ENCODE data around the gene PCBP3. TPM values are rescaled to one million over a fixed set of nuclear protein-coding genes. Genes with fewer than 3 reads are reported as not detected.

The PCBP3 gene
- polyA plus RNA-seq, 1 donor from 2014 or later, result 1.7 TPM

DNA sequence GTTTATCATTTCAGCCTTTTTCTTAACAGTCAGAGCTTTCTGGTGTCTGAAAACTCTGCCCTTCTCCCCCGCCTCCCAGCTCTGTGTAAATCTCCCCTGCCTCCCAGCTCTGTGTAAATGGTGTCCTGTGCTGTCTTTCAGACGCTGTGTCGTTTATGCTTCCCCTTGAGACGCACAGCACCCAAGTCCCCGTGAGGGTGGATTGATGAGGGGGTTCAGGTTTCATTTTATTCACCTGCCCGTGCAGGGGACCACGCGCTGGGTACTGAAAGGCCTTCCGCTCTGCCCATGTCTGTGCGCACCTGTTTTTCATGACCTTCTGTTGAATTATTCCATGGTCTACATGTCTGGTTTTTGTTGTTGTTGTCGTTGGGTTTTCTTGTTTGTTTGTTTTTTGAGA lies 229.9 kb downstream of the PCBP3 start:
- TF ChIP-seq SMC3 (conservative IDR thresholded peaks at IDR 0.05; ENCODE audit: poor library complexity), result no peak
- TF ChIP-seq EZH2 (IDR thresholded peaks at IDR 0.05; ENCODE audit: borderline replicate concordance, insufficient read depth, low read length, poor library complexity, severe bottlenecking), result no peak
- TF ChIP-seq EP300 (conservative IDR thresholded peaks at IDR 0.05; ENCODE audit: poor library complexity, severe bottlenecking), result no peak
- TF ChIP-seq RAD21 (conservative IDR thresholded peaks at IDR 0.05), result no peak
- TF ChIP-seq, protein P1, sequence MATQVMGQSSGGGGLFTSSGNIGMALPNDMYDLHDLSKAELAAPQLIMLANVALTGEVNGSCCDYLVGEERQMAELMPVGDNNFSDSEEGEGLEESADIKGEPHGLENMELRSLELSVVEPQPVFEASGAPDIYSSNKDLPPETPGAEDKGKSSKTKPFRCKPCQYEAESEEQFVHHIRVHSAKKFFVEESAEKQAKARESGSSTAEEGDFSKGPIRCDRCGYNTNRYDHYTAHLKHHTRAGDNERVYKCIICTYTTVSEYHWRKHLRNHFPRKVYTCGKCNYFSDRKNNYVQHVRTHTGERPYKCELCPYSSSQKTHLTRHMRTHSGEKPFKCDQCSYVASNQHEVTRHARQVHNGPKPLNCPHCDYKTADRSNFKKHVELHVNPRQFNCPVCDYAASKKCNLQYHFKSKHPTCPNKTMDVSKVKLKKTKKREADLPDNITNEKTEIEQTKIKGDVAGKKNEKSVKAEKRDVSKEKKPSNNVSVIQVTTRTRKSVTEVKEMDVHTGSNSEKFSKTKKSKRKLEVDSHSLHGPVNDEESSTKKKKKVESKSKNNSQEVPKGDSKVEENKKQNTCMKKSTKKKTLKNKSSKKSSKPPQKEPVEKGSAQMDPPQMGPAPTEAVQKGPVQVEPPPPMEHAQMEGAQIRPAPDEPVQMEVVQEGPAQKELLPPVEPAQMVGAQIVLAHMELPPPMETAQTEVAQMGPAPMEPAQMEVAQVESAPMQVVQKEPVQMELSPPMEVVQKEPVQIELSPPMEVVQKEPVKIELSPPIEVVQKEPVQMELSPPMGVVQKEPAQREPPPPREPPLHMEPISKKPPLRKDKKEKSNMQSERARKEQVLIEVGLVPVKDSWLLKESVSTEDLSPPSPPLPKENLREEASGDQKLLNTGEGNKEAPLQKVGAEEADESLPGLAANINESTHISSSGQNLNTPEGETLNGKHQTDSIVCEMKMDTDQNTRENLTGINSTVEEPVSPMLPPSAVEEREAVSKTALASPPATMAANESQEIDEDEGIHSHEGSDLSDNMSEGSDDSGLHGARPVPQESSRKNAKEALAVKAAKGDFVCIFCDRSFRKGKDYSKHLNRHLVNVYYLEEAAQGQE (IDR thresholded peaks at IDR 0.05; ENCODE audit: borderline replicate concordance), result no peak
- TF ChIP-seq, protein P2, sequence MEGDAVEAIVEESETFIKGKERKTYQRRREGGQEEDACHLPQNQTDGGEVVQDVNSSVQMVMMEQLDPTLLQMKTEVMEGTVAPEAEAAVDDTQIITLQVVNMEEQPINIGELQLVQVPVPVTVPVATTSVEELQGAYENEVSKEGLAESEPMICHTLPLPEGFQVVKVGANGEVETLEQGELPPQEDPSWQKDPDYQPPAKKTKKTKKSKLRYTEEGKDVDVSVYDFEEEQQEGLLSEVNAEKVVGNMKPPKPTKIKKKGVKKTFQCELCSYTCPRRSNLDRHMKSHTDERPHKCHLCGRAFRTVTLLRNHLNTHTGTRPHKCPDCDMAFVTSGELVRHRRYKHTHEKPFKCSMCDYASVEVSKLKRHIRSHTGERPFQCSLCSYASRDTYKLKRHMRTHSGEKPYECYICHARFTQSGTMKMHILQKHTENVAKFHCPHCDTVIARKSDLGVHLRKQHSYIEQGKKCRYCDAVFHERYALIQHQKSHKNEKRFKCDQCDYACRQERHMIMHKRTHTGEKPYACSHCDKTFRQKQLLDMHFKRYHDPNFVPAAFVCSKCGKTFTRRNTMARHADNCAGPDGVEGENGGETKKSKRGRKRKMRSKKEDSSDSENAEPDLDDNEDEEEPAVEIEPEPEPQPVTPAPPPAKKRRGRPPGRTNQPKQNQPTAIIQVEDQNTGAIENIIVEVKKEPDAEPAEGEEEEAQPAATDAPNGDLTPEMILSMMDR (IDR thresholded peaks at IDR 0.05; ENCODE audit: poor library complexity, severe bottlenecking), result no peak
- no peak for TF ChIP-seq POLR2AphosphoS5 (IDR thresholded peaks at IDR 0.05)
- no peak for TF ChIP-seq TAF1 (IDR thresholded peaks at IDR 0.05; ENCODE audit: low read depth)
- TF ChIP-seq MXI1 (conservative IDR thresholded peaks at IDR 0.05; ENCODE audit: poor library complexity, severe bottlenecking), result no peak

DNA sequence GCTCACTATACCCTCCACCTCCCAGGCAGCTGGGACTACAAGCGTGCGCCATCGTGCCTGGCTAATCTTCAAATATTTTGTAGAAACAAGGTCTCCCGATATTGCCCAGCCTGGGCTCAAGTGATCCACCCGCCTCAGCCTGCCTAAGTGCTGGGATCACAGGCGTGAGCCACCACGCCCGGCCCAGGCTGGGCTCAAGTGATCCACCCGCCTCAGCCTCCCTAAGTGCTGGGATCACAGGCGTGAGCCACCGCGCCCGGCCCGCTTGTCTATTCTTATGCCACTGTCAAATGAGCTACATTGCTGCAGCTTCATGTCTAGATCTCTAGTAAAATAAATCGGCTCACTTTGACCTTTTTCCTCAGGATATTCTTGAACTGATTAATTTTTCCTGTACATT lies 230.3 kb downstream of the PCBP3 start:
- Histone ChIP-seq H3K9me3 (ENCODE audit: low read length) (no peaks in the 10 kb centered on the region), H3K27me3 (ENCODE audit: insufficient read depth, low read depth, low read length) (no peaks in the 10 kb centered on the region), H3K27ac (ENCODE audit: low read length) (no peak overlapping the region), H3F3A (ENCODE audit: insufficient read depth, low read length, poor library complexity, severe bottlenecking) (no peaks in the 10 kb centered on the region), H3K9ac (ENCODE audit: low read length) (no peak overlapping the region), H3K36me3 (ENCODE audit: insufficient read depth, low read length) (no peaks in the 10 kb centered on the region), H3K9me2 (ENCODE audit: insufficient read depth, low read length) (no peaks in the 10 kb centered on the region), H3K4me2 (ENCODE audit: low read length) (no peak overlapping the region), H3K79me2 (replicated peaks; ENCODE audit: insufficient read depth, low read length) (no peaks in the 10 kb centered on the region), H2AFZ (ENCODE audit: low read depth, low read length) (no peak overlapping the region), H3K4me3 (ENCODE audit: low read length) (no peak overlapping the region), H4K20me1 (ENCODE audit: insufficient read depth) (no peaks in the 10 kb centered on the region)
- TF ChIP-seq TAF1 (IDR thresholded peaks at IDR 0.05; ENCODE audit: low read depth), result no peak
- TF ChIP-seq MXI1 (conservative IDR thresholded peaks at IDR 0.05; ENCODE audit: poor library complexity, severe bottlenecking), result no peak
- no peak for TF ChIP-seq RAD21 (conservative IDR thresholded peaks at IDR 0.05)
- TF ChIP-seq, protein P2 (IDR thresholded peaks at IDR 0.05; ENCODE audit: poor library complexity, severe bottlenecking), result no peak
- no peak for TF ChIP-seq EP300 (conservative IDR thresholded peaks at IDR 0.05; ENCODE audit: poor library complexity, severe bottlenecking)
- TF ChIP-seq SMC3 (conservative IDR thresholded peaks at IDR 0.05; ENCODE audit: poor library complexity), result no peak
- TF ChIP-seq POLR2AphosphoS5 (IDR thresholded peaks at IDR 0.05), result no peak
- TF ChIP-seq EZH2 (IDR thresholded peaks at IDR 0.05; ENCODE audit: borderline replicate concordance, insufficient read depth, low read length, poor library complexity, severe bottlenecking), result no peak
- TF ChIP-seq, protein P1 (IDR thresholded peaks at IDR 0.05; ENCODE audit: borderline replicate concordance), result no peak

More for the DNA sequence above, 229.9 kb downstream of the PCBP3 start:
- H3K9ac ChIP-seq (ENCODE audit: low read length), result no peak overlapping the region
- no peaks in the 10 kb centered on the region for H3K9me2 ChIP-seq (ENCODE audit: insufficient read depth, low read length)
- no peak overlapping the region for H3K4me3 ChIP-seq (ENCODE audit: low read length)
- no peaks in the 10 kb centered on the region for H3K36me3 ChIP-seq (ENCODE audit: insufficient read depth, low read length)
- no peak overlapping the region for H3K27ac ChIP-seq (ENCODE audit: low read length)
- no peaks in the 10 kb centered on the region for H3F3A ChIP-seq (ENCODE audit: insufficient read depth, low read length, poor library complexity, severe bottlenecking)
- no peaks in the 10 kb centered on the region for H3K27me3 ChIP-seq (ENCODE audit: insufficient read depth, low read depth, low read length)
- H2AFZ ChIP-seq (ENCODE audit: low read depth, low read length), result no peak overlapping the region
- no peaks in the 10 kb centered on the region for H3K79me2 ChIP-seq (replicated peaks; ENCODE audit: insufficient read depth, low read length)
- H4K20me1 ChIP-seq (ENCODE audit: insufficient read depth), result no peaks in the 10 kb centered on the region
- no peaks in the 10 kb centered on the region for H3K9me3 ChIP-seq (ENCODE audit: low read length)
- H3K4me2 ChIP-seq (ENCODE audit: low read length), result no peak overlapping the region

All from neural cell (in vitro differentiated cells).